Esophagus muscularis mucosa (tissue), 4 donors: ENCODE data around the gene POLDIP2.

Experiments used
- CTCF ChIP-seq, 3 experiments: fragments of 200-600 bp in 2 of 3; fragments of 450-650 bp in 1 of 3; sonication (generic) in 2 of 3; IDR thresholded peaks; one replicate each; pipeline ENCODE4 v1.5.1; 2017 to 2019; ENCODE audit warnings: antibody characterized with exemption in 3 of 3, mild to moderate bottlenecking in 2 of 3, moderate library complexity in 1 of 3
- EP300 ChIP-seq: sonication (generic); formaldehyde crosslinking; IDR thresholded peaks from one replicate; pipeline ENCODE4 v1.6.1; 2017; ENCODE audit warnings: antibody characterized with exemption
- POLR2A ChIP-seq: fragments of 450-650 bp; IDR thresholded peaks from one replicate; pipeline ENCODE4 v1.6.1; 2017; ENCODE audit warnings: antibody characterized with exemption, moderate library complexity, mild to moderate bottlenecking, low read depth

- no peak for TF ChIP-seq CTCF (IDR thresholded peaks at IDR 0.05)
- TF ChIP-seq POLR2A: no peak
- TF ChIP-seq EP300: no peak
Observed at GRCh38 chr17:28344011-28344410, 13.3 kb downstream of the POLDIP2 start.
